Hypothalamus (tissue), 51 donors: Measurements from ENCODE around the gene TEX9.
"Not testable (repeated sequence)": the region's sequence is repeated elsewhere in the genome, so short reads cannot be mapped to it uniquely, and the experiment has no call there.

Experiments used
- DNase-seq, 51 donors: peaks; one replicate each; lab custom pipeline; 2025; lab: John Stamatoyannopoulos, UW

TEX9 gene

GRCh38 chr15:56365075-56365711, at the start of gene TEX9:
Gene TEX9, plus strand, starts transcription at chr15:56365426. Its CDS starts 25 bp downstream, at chr15:56365451.
- peak in 50 of 51 donors; percentile 4 to 85 (median 62) for DNase-seq

DNA sequence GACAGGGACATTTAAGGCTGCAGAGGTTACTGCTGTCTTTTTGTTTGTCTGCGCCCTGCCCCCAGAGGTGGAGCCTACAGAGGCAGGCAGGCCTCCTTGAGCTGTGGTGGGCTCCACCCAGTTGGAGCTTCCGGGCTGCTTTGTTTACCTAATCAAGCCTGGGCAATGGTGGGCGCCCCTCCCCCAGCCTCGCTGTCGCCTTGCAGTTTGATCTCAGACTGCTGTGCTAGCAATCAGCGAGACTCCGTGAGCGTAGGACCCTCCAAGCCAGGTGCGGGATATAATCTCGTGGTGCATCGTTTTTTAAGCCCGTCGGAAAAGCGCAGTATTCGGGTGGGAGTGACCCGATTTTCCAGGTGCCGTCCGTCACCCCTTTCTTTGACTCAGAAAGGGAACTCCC, 48.7 kb upstream of the TEX9 start:
- not testable (repeated sequence) for DNase-seq

DNA sequence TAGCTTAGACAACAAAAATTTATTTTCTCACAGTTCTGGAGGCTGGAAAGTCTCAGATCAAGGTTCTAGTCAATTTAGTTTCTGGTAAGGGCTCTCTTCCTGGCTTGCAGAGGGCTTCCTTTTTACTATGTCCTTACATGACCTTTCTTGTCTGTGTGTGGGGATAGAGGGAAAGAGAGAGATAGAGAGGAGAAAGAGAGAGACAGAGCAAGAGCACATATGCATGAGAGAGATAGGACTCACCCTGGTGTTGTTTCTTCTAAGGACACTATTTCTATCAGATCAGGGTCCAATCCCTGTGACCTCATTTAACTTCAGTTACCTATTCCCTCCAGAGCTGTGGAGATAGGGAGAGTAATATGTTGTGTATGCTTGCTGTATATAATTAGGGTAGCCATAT, 44.9 kb upstream of the TEX9 start:
- DNase-seq: no peak

- no peak for DNase-seq
These were observed 44.4 kb upstream of the TEX9 start for GRCh38 chr15:56320861-56321260.

DNA sequence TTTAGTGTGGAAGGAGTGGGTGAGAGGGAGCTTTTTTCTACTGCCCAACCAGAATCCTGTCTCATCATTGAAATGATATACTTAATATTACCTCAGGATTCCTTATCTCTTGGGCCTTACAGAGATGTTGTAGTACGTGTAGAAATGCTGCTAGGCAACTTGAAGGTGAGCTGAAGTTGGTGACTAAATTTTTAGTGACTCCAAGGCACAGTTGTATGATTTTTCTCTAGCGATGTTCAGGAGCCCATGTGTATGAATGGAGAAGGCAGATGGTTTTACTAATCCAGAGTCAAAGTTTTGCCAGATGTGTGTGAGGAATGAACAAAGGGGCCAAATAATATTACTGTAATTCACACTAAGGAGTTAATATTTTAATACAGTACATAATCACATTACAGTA, 42.8 kb upstream of the TEX9 start:
- DNase-seq: no peak

- no peak for DNase-seq
These were observed 41.8 kb upstream of the TEX9 start for GRCh38 chr15:56323435-56323834.

- DNase-seq: no peak
These were observed 40.0 kb upstream of the TEX9 start for GRCh38 chr15:56325186-56325585.

- DNase-seq: peak in 2 of 51 donors; percentile 0 to 16
These were observed 37.3 kb upstream of the TEX9 start for GRCh38 chr15:56327721-56328502.

GRCh38 chr15:56337084-56337725, 28.0 kb upstream of the TEX9 start:
- no peak for DNase-seq

DNA sequence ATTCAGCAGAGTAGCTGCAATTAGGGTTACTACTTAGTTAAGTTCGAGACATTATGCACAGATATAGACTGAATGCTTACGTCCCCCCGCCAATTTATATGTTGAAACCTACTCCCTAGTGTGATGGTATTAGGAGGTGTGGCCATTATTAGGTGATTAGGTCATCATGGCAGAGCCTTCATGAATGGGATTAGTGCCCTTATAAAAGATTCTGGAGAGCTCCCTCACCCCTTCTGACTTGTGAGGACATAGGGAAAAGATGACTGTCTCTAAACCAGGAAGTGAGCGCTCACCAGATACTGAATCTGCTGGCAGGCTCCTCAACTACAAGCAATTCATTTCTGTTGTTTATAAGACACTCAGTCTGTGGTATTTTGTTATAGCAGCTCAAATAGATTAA, 25.6 kb upstream of the TEX9 start:
- no peak for DNase-seq

DNA sequence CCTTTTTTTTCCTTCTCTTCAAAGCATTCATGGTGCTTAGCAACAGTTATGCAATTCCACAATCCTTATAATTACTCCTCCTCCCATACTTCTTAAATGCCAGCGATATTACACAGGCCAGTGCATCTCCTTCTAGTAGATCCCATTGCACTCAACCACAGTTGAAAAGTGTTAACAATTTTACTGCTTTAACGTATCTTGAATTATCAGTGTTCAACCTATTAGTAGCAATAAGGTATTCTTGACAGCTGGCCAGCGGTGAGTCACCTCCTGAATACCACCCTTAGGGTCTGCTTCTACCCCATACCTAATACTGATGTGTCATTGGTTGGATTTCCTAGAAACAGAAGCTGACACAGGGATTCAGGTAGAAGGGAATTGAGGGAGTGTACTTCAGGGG, 24.0 kb upstream of the TEX9 start:
- no peak for DNase-seq

DNA sequence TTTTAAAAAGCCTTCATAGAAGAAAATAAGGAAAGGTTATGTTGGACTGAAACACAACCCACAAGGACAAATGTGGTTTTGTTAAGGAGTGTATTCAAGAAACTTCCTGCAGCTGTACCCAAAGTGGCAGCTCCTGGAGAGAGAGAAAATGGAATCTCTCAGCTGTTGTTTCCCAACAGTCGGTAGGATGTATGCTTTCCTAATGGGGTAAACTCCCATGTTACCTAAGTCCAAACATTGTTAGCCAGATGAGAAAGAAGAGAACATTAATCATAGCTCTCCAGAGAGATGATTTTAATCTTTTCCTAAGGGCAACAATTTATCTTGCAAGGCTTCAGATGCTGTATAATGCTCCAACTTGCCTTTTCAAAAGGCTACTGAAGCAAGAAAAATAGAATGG, 22.6 kb upstream of the TEX9 start:
- DNase-seq: no peak

- no peak for DNase-seq
These were observed 21.3 kb upstream of the TEX9 start for GRCh38 chr15:56343879-56344278.

DNA sequence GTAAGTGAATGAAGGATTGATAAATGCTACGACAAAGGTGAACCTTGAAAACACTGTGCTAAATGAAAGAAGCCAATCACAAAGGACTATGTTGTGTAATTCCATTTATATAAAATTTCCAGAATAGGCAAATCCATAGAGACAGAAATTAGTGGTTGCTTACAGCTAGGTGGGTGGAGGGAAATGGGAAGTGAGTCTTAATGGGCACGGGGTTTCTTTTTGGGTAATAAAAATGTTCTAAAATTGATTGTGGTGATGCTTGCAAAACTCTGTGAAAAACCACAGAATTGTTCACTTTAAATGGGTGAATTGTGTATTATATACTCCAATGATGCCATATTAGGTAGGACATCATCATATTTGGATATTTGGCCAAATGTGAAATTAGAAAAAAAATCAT, 20.9 kb upstream of the TEX9 start:
- no peak for DNase-seq

GRCh38 chr15:56346414-56346813, 18.8 kb upstream of the TEX9 start:
- DNase-seq: no peak

- no peak for DNase-seq
These were observed 15.7 kb upstream of the TEX9 start for GRCh38 chr15:56349554-56349953.

GRCh38 chr15:56351353-56351752, 13.9 kb upstream of the TEX9 start:
- no peak for DNase-seq

DNA sequence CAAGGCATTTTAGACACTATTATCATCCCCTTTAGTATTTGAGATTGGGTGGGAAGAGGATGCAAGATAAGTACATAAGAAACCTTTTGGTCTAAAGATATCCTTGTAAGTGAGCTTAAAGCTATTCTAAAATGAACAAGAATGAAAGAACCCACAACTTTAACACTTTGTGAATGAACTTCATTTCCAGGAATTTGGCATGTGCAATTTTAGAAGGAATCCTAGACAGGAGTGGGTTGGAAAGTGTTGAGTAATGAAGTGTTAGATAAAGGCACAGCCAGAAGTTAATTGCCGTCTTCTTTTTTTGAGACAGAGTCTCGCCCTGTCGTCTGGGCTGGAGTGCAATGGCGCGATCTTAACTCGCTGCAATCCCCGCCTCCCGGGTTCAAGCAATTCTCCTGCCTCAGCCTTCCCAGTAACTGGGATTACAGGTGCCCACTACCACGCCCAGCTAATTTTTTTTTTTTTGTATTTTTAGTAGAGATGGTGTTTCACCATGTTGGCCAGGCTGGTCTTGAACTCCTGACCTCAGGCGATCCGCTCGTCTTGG, 13.2 kb upstream of the TEX9 start:
- DNase-seq: no peak

DNA sequence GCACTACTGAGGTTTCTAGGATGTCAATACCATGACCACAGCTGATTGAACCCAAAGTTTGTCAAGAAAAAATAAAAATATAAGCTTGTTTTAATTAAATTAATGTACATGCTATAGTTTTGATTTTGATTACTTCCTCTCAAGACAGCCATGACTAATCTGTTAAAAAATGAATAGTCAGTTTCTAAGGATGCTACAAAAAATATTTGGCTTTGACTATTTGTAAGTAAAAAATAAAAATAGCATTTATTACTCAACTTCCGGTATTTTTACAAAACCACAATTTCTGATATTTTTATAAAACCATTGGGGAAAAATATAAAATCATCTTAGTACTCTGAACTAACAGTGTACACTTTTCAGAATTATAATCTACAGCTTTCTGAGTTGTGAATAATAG, 12.1 kb upstream of the TEX9 start:
- DNase-seq: no peak

- no peak for DNase-seq
These were observed 11.5 kb upstream of the TEX9 start for GRCh38 chr15:56353740-56354139.

DNA sequence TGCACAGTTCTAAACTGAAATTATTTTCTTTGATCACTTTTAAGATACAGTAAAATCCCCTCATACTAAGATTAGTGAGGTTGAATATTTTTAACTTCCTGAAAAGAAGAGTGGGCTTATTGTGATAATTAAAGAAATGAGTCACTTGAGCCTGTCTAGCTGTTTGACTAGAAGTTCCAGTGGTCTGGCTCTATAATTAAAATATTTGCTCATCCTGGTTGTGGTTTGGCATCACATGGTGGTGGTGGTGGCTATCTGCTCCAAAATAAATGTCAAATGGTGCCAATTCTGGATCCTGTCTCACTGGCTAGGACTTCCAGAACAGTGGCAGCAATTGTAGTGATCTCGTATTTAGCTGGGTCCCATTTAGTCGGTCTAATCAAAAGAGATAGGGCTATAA, 8.6 kb upstream of the TEX9 start:
- no peak for DNase-seq

- DNase-seq: no peak
These were observed 6.6 kb upstream of the TEX9 start for GRCh38 chr15:56358604-56359003.
